Panc1 (cell line): ENCODE data around the gene TGM4. TPM values are rescaled to one million over a fixed set of nuclear protein-coding genes. Genes with fewer than 3 reads are reported as not detected.

Source experiments
- ATAC-seq: fragments of 200-7000 bp; cut with Tn5 transposase; 2 replicates; pipeline ENCODE4 v1.9.1; 2020; ENCODE audit warnings: mild to moderate bottlenecking, moderate library complexity
- BruUV-seq: library from RNA; stranded (reverse); fragments of 400-500 nt; replicated peaks from 2 replicates; lab custom pipeline; 2021; lab: Mats Ljungman, UMichigan
- CTCF ChIA-PET: fragments of 300-600 bp; sonication (Branson Sonifier 250); formaldehyde crosslinking; loops from one replicate; lab custom pipeline; 2022; ENCODE audit warnings: antibody characterized with exemption; lab: Charles Lee
- POLR2A ChIA-PET: fragments of 300-600 bp; sonication (Branson Sonifier 250); formaldehyde crosslinking; loops from one replicate; lab custom pipeline; 2022; ENCODE audit warnings: antibody characterized with exemption; lab: Charles Lee
- DNase-seq: peaks from one replicate; pipeline ENCODE4 v3.0.0-alpha.2; 2010; ENCODE audit warnings: low read depth, low spot score
- H3K27ac ChIP-seq: 2 replicates; pipeline ENCODE4 v1.5.1; 2011; ENCODE audit warnings: mild to moderate bottlenecking, low read length, inconsistent platforms
- H3K27me3 ChIP-seq: fragments of 200-500 bp; sonication (Bioruptor generic); 2 replicates; pipeline ENCODE4 v1.6.0; 2014; ENCODE audit warnings: low read length, inconsistent platforms; ENCODE audit not compliant: control insufficient read depth, insufficient read depth
- H3K36me3 ChIP-seq: fragments of 200-500 bp; sonication (Bioruptor generic); 2 replicates; pipeline ENCODE4 v1.5.1; 2014; ENCODE audit warnings: inconsistent platforms, mild to moderate bottlenecking, low read length, moderate library complexity; ENCODE audit not compliant: control insufficient read depth, insufficient read depth
- H3K4me1 ChIP-seq: 2 replicates; pipeline ENCODE4 v1.5.1; 2011; ENCODE audit warnings: inconsistent platforms, mild to moderate bottlenecking, low read length, moderate library complexity; ENCODE audit not compliant: control insufficient read depth, insufficient read depth
- H3K4me3 ChIP-seq, 2 experiments: 2 replicates each; pipeline ENCODE4 v1.5.1; 2011 to 2012; ENCODE audit warnings: low read depth in 2 of 2, low read length in 2 of 2, mild to moderate bottlenecking in 2 of 2, inconsistent platforms in 1 of 2, moderate library complexity in 1 of 2
- H3K9me3 ChIP-seq: fragments of 200-500 bp; sonication (Bioruptor generic); 2 replicates; pipeline ENCODE4 v1.5.1; 2014; ENCODE audit warnings: low read depth, mild to moderate bottlenecking, inconsistent platforms, low read length, moderate library complexity; ENCODE audit not compliant: control insufficient read depth, insufficient read depth
- POLR2AphosphoS5 ChIP-seq: IDR thresholded peaks from 2 replicates; pipeline ENCODE4 v1.6.1; 2012; ENCODE audit warnings: mild to moderate bottlenecking, low read depth, low read length, moderate library complexity
- REST ChIP-seq, 2 experiments: IDR thresholded peaks; 2 replicates each; pipeline ENCODE4 v1.6.1; 2011 to 2012; ENCODE audit warnings: low read depth in 2 of 2, control low read depth in 1 of 2, low read length in 1 of 2, mild to moderate bottlenecking in 1 of 2, moderate library complexity in 1 of 2; ENCODE audit not compliant: insufficient read depth in 1 of 2
- SIN3A ChIP-seq: IDR thresholded peaks from 2 replicates; pipeline ENCODE4 v1.6.1; 2012; ENCODE audit warnings: low read depth, mild to moderate bottlenecking, low read length, moderate library complexity, borderline replicate concordance; ENCODE audit not compliant: insufficient read depth
- TCF7L2 ChIP-seq: IDR thresholded peaks from 2 replicates; pipeline ENCODE4 v1.6.1; 2011; ENCODE audit warnings: mild to moderate bottlenecking, low read depth, low read length, inconsistent platforms
- in situ Hi-C: cut with HindIII; loops from 2 replicates; pipeline ENCODE4 v1.10.0; 2016; ENCODE audit warnings: low sequenced_read_pairs, low pct_unique_long_range_greater_than_20kb
- intact Hi-C: fragments of 100-400 bp; cut with micrococcal nuclease; formaldehyde crosslinking; loops from one replicate; pipeline ENCODE4 v1.10.0; 2022; ENCODE audit not compliant: unreplicated experiment
- total RNA-seq: library from RNA; stranded (reverse); gene quantifications from one replicate; pipeline ENCODE4 v1.2.1, GENCODE V29; 2021; ENCODE audit not compliant: unreplicated experiment
- TF ChIP-seq, protein P1 (sequence below): fragments of 450-650 bp; IDR thresholded peaks from 2 replicates; pipeline ENCODE4 v1.5.1; 2017; ENCODE audit warnings: mild to moderate bottlenecking

The TGM4 gene
- total RNA-seq, 1 experiment from 2014 or later: 0.46 TPM

DNA sequence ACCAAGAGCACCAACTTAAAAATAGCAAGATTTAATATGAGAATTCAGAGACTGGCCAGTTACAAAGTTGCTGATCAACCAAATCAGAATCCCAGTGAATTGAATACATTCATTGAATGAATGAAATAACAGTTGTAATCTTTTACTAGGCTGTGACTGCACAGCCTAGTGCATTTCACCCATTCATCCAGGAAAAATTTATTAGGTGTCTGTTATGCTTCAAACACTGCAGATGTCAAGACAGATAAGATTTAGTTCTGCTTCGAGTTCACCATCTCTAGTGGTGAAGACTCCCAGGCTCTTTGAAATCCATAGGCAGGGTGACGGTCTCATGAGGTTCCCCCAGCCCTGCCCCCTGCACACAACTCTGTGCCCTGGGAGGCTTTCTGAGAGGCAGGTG, 28.9 kb downstream of the TGM4 start:
- BruUV-seq: no TSS peak
- TF ChIP-seq, protein P1, sequence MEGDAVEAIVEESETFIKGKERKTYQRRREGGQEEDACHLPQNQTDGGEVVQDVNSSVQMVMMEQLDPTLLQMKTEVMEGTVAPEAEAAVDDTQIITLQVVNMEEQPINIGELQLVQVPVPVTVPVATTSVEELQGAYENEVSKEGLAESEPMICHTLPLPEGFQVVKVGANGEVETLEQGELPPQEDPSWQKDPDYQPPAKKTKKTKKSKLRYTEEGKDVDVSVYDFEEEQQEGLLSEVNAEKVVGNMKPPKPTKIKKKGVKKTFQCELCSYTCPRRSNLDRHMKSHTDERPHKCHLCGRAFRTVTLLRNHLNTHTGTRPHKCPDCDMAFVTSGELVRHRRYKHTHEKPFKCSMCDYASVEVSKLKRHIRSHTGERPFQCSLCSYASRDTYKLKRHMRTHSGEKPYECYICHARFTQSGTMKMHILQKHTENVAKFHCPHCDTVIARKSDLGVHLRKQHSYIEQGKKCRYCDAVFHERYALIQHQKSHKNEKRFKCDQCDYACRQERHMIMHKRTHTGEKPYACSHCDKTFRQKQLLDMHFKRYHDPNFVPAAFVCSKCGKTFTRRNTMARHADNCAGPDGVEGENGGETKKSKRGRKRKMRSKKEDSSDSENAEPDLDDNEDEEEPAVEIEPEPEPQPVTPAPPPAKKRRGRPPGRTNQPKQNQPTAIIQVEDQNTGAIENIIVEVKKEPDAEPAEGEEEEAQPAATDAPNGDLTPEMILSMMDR: no peak
- TF ChIP-seq POLR2AphosphoS5 (no peak), SIN3A (no peak), REST (IDR thresholded peaks at IDR 0.05; ENCODE audit: insufficient read depth in 1 of 2, low read depth in 2 of 2, low read length in 1 of 2) (no peak), TCF7L2 (no peak)
- intact Hi-C loops: no loop called here
- Histone ChIP-seq H3K4me3 (no peak overlapping the region), H3K36me3 (no peaks in the 10 kb centered on the region), H3K27ac (no peak overlapping the region), H3K27me3 (no peaks in the 10 kb centered on the region), H3K9me3 (no peaks in the 10 kb centered on the region), H3K4me1 (no peaks in the 10 kb centered on the region)
- ChIA-PET CTCF (no interaction called here), POLR2A (no interaction called here)
- in situ Hi-C loops: no loop called here
- DNase-seq (no peak), ATAC-seq (no peak)

- DNase-seq (no peak), ATAC-seq (no peak)
- H3K36me3 ChIP-seq: no peaks in the 10 kb centered on the region
- H3K27me3 ChIP-seq: no peaks in the 10 kb centered on the region
- no peak for TF ChIP-seq REST (IDR thresholded peaks at IDR 0.05; ENCODE audit: insufficient read depth in 1 of 2, low read depth in 2 of 2, low read length in 1 of 2)
- TF ChIP-seq SIN3A: no peak
- no peak for TF ChIP-seq POLR2AphosphoS5
- TF ChIP-seq, protein P1: no peak
- no peak for TF ChIP-seq TCF7L2
- in situ Hi-C loops (no loop called here), intact Hi-C loops (no loop called here)
- CTCF ChIA-PET: no interaction called here
- H3K4me1 ChIP-seq: no peaks in the 10 kb centered on the region
- H3K9me3 ChIP-seq: no peaks in the 10 kb centered on the region
- H3K27ac ChIP-seq: no peak overlapping the region
- POLR2A ChIA-PET: no interaction called here
- no peak overlapping the region for H3K4me3 ChIP-seq
- no TSS peak for BruUV-seq
These were observed 29.3 kb downstream of the TGM4 start for GRCh38 chr3:44903751-44904150.
